ENCODE results near the gene DAB1. TPM values are rescaled to one million over a fixed set of nuclear protein-coding genes. Genes with fewer than 3 reads are reported as not detected.

The DAB1 gene
- total RNA-seq, 1 donor from 2014 or later, result 10.5 TPM

DNA sequence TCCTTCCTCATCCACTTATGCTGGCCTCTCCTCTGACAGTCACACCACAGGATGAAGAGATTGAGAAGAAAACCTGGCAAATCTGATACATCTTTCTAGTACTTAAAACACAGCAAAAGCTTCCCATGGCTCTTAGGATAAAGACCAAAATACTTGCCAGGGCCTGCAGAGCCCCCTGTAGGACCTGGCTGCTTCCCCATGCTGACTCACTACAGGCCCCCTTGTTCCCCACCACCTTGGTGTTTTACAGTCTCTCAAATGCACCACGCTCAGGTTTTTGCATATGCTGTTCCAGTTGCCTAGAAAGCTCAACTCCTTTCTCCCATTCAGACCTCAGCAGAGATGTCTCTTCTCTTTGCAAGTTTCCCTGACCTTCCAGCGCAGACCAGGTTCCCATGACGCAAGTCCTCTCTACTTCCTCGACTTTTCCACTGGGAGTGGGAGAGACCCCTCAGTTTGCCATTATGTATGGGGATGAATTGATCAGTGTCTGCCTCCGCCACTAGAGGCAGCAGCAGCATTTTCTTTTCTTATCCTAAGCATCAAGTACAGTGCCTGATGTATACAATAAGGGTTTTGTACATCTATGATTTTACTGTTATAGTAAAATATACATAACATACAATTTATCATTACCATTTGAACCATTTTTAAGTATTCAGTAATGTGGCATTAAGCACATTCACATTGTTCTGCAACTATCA, 344.3 kb downstream of the DAB1 start:
- no peak for DNase-seq (ENCODE audit: low spot score)
- intact Hi-C loops (cut with DNase I), result no loop called here
- no peak for ATAC-seq

DNA sequence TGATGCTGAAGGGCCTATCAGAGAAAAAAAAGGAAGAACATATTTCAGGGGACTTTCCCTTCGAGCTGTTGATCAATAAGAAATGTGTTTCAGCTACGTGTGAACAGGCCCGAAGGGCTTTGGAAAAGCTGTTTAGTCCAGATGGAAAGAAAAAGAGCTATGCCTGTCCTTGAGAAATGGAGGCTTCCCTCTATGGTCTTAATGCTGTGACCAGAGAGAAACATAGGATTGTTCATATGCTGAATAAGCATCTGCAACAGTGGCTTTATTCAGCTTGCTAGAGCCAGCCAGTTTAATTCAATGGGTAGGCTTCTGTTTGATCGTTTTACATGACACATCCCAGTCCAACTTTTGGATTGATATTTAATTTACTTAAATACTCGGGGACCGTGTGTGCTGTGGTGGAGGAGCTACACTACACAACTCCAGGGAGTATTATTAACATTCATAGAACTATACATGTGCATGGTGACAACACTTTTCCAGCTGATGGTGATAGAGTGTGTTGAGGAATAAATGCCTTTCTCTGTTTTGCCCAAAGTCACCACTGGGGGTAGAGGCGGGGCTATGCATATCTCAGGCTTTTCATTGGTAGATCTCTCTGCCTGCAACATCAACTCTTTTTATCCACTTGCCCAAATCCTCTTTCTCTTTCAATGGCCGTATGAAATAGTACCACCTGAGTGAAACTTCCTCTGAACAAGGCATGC, 351.3 kb downstream of the DAB1 start:
- DNase-seq (ENCODE audit: low spot score), result no peak
- intact Hi-C loops (cut with DNase I), result no loop called here
- no peak for ATAC-seq

DNA sequence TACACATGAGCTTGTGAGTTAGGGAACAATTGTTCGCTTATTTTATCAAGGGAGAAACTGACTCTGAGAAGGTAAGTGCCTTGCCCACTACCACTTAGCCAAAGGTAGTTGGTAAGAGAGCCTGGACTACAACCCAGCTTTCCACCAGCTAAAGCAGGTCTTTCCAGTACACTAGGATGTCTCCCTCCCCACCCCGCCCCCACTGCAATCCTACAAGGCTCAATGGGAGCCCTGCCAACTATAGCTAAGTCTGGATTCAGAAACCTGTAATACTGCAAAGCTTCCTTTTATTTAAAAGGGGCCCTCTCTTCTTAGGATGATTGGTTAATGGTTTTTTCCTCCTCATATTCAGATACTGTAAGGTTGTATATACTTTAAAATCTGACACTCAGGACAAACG, 356.0 kb downstream of the DAB1 start:
- no peak for ATAC-seq
- DNase-seq (ENCODE audit: low spot score), result no peak
- intact Hi-C loops (cut with DNase I), result no loop called here

DNA sequence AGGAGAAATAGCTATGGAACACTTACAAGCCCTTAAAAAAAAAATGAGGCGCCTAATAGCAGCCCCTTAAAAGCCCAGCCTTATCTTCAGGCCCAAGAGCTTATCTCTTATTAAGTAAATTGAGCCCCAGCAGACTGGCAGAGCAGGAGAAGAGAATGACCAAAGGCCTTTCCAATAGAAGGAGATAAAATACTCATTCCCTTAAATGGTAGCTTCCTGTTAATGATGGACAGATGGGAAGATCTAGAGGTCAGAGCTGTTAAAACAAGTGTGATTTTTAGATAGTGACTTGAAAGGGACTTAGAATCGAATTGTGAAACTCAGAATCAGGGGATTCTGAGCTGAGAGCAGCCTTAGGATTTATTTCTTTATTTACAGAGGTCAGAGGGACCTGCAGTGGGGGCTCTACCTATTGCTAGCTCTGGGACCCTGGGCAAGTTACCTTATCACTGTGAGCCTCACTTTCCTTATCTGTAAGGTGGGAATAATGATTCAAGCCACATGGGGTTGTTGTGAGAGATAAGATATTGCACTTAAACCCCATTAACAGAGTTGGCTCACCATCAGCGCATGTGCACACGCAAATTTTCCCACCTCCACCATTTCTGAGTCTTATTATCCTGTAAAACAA, 356.8 kb downstream of the DAB1 start:
- no peak for DNase-seq (ENCODE audit: low spot score)
- no peak for ATAC-seq
- intact Hi-C loops (cut with DNase I), result no loop called here

DNA sequence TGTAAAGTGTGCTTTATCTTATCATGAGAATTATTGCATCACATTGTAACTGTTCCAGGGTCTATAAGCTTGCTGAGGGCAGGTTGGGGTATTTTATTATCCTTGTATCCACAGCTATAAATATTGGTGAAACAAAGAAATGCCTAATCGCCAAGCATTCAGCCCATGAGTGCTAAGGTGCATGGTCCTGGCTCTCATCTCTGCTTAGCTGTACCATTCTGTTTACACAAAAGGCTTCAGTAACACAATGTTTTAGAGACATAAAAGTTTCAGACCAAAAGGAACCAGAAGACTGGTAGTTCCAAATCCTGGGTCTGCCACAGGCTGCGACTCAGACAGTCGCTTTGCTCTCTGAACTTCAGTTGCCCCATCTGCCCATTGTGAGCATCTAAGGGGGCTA, 358.4 kb downstream of the DAB1 start:
- no peak for DNase-seq (ENCODE audit: low spot score)
- no peak for ATAC-seq
- intact Hi-C loops (cut with DNase I), result no loop called here

DNA sequence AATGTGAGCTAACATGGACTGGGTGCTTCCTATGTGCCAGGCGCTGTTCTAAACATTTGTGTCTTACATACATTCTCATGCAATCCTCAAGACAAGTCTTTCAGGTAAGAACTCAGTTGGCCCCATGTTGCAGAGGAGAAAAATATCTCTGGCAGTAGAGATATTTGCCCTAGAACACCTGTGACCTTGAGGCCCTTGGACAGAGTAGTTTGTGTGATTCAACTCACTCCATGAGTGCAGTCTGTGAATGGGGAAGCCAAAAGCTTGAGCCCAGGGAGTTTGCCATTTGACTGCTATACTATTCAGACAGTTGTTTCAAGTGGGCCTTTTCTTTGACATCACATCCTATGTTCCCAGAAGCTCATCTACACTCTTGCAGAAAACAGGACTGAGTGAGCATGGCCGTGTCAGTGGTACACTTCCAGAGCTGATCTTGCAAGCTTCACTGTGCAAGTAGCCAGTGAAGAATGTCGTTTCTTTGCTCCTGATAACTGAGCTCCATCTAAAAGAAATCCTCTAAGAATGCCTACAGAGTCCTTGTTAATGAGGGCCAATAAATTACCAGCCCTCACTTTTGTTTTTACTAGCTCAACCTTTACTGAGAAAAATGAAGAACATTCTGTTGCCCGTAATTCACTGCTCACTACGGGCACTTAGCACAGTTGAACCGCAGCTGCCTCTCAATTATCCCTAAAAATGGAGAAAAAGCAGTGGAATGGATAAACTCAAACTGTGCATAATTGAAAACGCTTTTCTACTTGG, 359.3 kb downstream of the DAB1 start:
- DNase-seq (ENCODE audit: low spot score) (no peak), ATAC-seq (no peak)
- intact Hi-C loops (cut with DNase I), result no loop called here

DNA sequence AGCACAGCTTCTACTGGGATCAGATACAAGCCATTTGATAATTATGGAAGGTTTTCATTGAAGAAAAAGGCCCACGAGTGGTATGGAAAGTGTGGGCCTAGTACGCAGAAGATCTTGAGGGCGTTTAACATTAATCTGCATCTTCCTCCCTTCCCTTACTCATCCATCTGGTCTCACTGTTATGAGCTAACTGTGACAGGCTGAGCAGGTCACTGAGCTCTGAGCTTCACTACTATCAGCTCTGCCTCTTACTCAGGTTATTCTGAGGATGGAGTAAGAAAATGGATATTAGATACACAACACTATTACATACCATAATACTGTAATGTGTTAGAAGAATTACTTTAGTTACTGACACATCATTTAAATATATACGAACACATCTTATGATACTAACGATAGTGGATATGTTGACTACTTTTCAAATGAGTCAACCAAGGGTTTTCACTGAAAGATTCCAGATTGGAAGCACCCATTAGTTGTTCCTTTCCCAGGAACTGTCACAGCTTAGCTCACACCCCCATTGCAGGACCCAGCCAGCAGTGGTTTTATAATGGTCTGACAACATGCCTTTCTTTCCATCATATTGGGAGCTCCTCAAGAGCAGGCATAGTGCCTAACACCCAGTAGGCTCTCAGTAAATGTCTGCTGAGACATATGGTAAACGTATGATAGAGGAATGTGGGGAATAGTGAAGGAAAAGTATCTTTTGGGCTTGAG, 360.3 kb downstream of the DAB1 start:
- ATAC-seq (no peak), DNase-seq (ENCODE audit: low spot score) (no peak)
- intact Hi-C loops (cut with DNase I), result no loop called here

DNA sequence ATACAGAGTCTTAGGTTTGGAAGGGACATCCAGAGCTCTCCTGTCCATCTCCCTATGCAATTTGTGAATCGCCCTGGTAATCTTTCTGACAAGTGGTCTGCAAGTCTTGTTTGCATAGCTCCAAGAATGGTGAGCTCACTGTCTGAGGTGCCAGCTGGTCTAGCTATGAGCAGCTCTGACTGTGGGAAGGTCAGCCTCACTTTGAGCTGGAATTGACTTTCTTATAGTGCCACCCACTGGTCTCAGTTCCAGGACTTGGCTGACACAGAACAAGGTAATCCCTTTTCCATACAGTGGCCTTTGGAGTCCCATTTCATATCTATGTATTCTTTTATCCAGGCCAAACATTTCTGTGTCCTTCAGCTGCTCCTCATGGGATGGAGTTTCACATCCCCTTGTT, 362.5 kb downstream of the DAB1 start:
- intact Hi-C loops (cut with DNase I), result no loop called here
- ATAC-seq (no peak), DNase-seq (ENCODE audit: low spot score) (no peak)

DNA sequence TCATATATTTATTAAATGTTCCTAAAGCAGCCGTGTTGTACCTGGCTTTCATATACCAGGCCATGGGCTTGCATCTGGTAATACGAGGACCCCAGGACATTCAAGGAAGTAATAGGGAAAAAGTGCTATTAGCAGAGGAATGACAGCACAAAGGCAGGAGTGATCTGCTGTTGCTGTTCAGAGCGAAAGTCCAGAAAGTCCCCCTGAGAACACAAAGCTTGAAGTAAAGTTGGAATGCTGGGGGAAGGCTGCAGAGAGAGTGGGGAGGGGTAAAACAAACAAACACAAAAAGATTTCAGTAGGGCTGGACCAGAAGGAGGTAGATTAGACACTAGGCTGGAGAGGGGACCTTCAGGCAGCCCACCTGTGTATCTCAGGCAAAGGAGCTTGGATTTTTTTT, 363.4 kb downstream of the DAB1 start:
- ATAC-seq, result no peak
- intact Hi-C loops (cut with DNase I), result no loop called here
- no peak for DNase-seq (ENCODE audit: low spot score)

DNA sequence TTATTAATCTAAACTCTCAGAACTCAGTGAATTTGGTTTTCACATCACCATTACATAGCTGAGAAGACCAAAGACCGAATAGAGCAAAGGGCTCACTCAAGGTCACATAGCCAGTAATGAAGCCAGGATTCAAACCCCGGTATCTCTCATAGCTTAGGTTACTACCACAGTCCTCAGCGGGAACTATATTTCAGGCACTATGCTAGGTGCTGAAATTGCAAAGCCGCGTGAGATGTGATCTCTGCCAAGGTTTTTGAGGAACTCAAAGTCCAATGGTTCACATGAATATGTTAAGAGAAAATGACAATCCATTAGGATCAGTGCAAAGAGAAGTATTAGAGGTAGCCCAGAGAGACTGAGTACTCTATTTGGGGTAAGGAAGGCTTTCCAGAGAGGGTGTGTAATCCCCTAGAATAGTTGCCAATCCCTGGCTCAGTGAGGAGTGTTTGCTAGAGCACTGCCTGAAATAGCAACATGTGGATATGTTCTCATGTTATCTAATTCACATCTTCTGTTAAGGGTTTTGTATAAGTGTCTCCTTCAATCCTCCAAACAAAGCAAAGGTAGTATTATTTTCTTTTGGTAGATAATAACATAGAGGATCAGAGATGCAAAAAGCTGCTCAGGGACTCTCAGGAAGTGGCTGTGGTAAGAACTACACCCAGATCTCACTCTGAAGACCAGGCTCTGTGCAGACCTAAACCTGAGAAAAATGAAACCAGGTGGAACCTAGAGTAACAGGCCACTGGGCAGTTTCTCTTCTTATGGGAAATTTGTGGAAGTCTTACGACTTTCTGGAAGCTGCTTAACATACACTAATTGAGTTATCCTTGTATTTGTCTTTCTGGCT, 365.0 kb downstream of the DAB1 start:
- intact Hi-C loops (cut with DNase I), result no loop called here
- no peak for ATAC-seq

DNA sequence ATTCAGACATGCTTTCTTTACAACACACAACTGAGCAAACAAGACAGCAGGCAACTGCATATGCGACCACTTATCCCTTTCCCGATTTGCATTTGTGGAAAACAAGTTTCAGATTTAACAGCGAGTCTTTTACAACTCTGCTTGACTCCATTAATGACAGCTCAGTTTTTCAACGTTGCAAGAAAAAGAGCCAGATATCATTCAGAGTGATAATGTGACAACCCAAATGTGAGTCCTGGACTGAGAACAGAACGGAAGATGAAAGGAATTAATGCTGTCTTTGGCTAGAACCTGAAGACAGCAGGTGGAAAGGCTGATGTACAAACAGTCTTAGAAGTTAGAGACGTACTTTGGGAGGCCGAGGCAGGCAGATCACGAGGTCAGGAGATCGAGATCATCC, 375.0 kb downstream of the DAB1 start:
- intact Hi-C loops (cut with DNase I), result no loop called here
- ATAC-seq (no peak), DNase-seq (ENCODE audit: low spot score) (no peak)

More for the DNA sequence above, 365.0 kb downstream of the DAB1 start:
- no peak for DNase-seq (ENCODE audit: low spot score)

DNA sequence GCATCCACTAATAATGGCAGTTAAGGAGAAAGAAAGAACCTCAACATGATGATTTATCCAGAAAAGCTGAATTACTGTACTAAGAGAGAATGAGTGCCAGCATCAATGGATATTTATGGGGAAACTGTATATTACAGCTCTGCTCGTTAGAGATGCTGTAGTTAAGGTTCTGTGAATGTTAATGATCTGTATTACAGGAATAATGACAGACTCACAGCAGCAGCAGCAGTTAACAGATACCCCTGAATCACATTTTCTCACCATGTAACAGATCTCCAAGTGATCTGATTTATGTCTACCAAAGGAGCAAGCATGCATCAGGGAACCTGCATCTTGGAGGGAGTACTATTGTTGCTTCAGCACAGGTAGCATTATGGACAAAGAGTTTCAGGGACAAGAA, 377.4 kb downstream of the DAB1 start:
- ATAC-seq, result no peak
- intact Hi-C loops (cut with DNase I), result no loop called here
- no peak for DNase-seq (ENCODE audit: low spot score)

DNA sequence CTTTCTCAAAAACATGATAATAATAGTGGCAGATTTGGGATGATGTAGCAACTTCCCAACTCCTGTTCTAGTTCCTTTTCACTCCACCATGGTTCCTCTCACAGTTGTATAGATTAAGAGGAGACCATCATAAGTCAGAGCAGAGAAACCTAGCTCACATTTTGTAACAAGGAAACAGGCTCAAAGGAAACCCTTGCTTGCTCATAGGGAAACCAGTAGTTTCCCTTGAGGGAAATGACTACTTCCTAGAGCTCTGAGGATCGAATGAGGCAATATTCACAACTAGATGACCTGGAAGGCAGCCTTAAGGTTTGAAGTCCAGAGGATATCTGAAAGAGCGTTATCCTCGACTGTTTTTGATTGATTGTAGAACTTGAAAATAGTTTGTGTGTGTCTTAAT, 382.0 kb downstream of the DAB1 start:
- ATAC-seq, result no peak
- intact Hi-C loops (cut with DNase I), result no loop called here
- DNase-seq (ENCODE audit: low spot score), result no peak

DNA sequence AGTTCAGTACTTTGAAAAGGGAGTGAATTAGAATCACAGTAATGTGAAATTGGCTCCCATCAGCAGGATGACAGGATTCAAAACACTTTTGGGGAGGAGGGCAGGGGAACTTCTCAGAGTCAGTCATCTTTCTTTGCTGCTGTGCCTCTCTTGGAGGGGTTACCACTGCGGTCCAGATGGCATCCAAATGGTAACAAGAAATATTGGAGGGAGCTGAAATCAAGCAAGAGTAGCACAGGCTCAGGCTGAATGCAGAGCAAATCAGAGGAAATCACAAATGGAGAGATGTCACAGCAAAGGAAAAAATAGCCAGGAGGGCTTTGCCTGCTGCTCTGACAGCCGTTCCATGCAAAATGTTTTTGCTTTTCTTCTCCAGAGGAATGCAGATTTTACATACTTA, 383.0 kb downstream of the DAB1 start:
- no peak for DNase-seq (ENCODE audit: low spot score)
- intact Hi-C loops (cut with DNase I), result no loop called here
- no peak for ATAC-seq

DNA sequence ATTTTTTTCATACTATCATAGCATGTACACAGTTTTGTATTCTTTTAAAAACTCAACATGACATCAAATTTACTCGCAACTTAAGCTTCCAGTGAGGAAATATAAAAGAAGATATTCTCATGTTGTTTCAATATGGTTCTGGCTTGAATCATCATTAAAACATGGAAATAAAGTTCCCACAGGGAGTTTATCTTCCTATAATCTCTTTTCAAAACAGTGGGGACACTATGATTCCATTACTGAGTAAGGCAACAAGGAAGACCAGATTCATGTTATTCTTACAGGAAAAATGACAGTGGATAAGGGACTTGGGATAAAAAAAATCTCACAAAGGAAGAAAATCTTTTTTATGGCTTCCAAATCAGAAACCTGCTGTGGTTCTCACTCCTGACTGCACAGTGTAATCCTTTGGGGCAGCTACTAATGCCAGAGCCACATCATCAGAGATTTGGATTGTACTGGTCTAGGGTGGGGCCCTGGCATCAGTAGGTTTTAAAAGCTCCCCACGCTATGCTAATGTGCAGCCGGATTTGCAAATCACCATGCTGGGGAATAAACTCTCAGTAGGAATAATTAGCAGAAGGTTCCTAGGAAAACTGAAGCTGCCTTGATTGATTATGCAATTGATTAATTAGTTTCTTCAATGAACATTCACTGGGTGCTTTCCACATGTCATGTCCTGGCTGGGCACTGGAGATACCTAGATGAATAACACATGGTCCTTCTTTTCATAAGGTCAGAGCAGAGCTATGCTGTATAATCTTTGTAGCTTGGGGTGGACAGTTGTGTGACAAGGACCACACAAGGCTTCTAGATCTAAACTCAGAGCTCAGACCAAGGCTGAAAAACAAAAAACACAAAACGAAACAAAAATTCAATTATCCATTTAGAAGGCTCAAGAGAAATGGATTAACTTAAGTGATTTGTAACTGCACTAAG, 386.9 kb downstream of the DAB1 start:
- intact Hi-C loops (cut with DNase I), result no loop called here
- no peak for ATAC-seq
- DNase-seq (ENCODE audit: low spot score), result no peak

DNA sequence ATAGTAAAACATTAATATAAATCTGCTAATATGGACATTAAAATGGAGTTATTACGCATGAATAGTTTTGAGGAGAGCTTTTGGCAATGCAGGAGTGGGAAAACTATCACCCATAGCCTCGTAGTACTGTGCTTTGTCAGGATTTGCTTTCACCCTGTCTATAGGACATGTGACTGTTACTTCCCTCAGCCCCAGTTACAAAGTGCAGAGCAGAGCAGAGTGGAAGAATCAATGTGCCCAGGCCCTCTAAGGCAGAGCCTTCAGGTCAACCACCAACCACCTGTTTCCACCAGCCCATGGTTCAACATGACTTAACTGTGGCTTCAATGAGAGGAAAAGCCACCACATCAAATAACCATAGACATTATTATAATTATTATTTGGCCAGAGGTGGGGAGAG, 389.1 kb downstream of the DAB1 start:
- intact Hi-C loops (cut with DNase I), result no loop called here
- DNase-seq (ENCODE audit: low spot score) (no peak), ATAC-seq (no peak)

DNA sequence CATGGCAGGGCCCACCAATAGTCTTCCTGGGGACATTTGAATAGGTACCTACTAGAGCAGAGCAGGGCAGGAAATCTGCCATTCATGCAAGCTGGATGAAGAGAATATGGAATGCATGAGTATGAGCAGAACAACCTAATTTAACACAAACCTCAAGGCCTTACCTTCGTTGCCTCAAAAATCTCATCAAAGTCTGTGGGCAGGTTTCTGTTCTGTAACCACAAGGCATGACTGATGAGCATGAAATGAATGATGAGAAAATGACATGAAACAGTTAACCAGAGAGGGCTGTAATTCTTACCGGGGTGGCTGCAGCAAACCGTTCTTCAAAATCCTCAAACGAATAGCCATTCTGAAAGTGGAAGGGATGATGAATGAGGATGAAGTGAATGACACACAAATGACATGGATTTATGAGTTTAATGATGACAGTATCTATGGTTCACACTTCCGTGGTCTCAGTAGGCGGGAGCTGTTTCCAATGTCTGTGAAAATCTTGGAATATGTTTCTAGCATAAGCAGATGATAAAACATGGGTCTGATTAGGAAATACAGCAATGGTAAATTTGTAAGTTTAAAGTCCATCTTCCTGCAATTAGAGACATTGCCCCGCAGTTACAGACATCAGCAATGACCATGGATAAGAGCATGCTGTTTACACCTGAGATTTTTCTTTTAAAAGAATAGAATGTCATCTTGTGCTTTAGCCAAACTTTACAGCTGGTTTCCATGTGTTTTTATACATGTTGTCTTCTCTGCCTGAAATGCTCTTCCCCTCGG, 390.4 kb downstream of the DAB1 start:
- DNase-seq (ENCODE audit: low spot score) (no peak), ATAC-seq (no peak)
- intact Hi-C loops (cut with DNase I), result no loop called here
